ENCODE data around the gene CXCR4.

Gene CXCR4

GRCh38 chr2:136126021-136126420 lies 8.1 kb upstream of the CXCR4 start:
- Histone ChIP-seq H3K27me3 (ENCODE audit: control insufficient read depth, low read length) (peaks cover 11% of the 10 kb centered on the region), H3K9me3 (ENCODE audit: control insufficient read depth, insufficient read depth, low read length) (no peaks in the 10 kb centered on the region), H3K4me2 (ENCODE audit: low read length) (peak overlapping the region; percentile 42)

GRCh38 chr2:136125236-136125635 lies 7.3 kb upstream of the CXCR4 start:
- Histone ChIP-seq H3K4me2 (ENCODE audit: low read length) (peak overlapping the region; percentile 42), H4K20me1 (ENCODE audit: control insufficient read depth, insufficient read depth, low read depth, low read length) (no peaks in the 10 kb centered on the region), H3F3A (ENCODE audit: control insufficient read depth, insufficient read depth) (peaks cover 10% of the 10 kb centered on the region), H3K9me2 (replicated peaks; ENCODE audit: control insufficient read depth, low read length) (no peaks in the 10 kb centered on the region), H3K36me3 (ENCODE audit: control insufficient read depth, low read length) (no peaks in the 10 kb centered on the region), H3K4me3 (ENCODE audit: low read length) (peak overlapping the region; percentile 11; the same call in 1 of the 2 replicates), H3K4me1 (ENCODE audit: control insufficient read depth, low read length) (peaks cover 93% of the 10 kb centered on the region), H3K79me2 (ENCODE audit: control insufficient read depth, low read length) (no peaks in the 10 kb centered on the region), H3K27me3 (ENCODE audit: control insufficient read depth, low read length) (peaks cover 11% of the 10 kb centered on the region), H3K9me3 (ENCODE audit: control insufficient read depth, insufficient read depth, low read length) (no peaks in the 10 kb centered on the region), H3K27ac (ENCODE audit: low read depth, low read length) (no peak overlapping the region)
- TF ChIP-seq EZH2phosphoT487 (IDR thresholded peaks at IDR 0.05; ENCODE audit: borderline replicate concordance, low read length) (no peak), CTCF (IDR thresholded peaks at IDR 0.05; ENCODE audit: low read depth, low read length, poor library complexity, severe bottlenecking) (no peak)

More at GRCh38 chr2:136126021-136126420, 8.1 kb upstream of the CXCR4 start:
- Histone ChIP-seq H3K79me2 (ENCODE audit: control insufficient read depth, low read length) (no peaks in the 10 kb centered on the region), H3K4me3 (ENCODE audit: low read length) (no peak overlapping the region; the same call in 1 of the 2 replicates), H3K9me2 (replicated peaks; ENCODE audit: control insufficient read depth, low read length) (no peaks in the 10 kb centered on the region), H3K4me1 (ENCODE audit: control insufficient read depth, low read length) (peaks cover 93% of the 10 kb centered on the region), H4K20me1 (ENCODE audit: control insufficient read depth, insufficient read depth, low read depth, low read length) (no peaks in the 10 kb centered on the region), H3F3A (ENCODE audit: control insufficient read depth, insufficient read depth) (peaks cover 9% of the 10 kb centered on the region), H3K27ac (ENCODE audit: low read depth, low read length) (no peak overlapping the region), H3K36me3 (ENCODE audit: control insufficient read depth, low read length) (no peaks in the 10 kb centered on the region)
- TF ChIP-seq CTCF (IDR thresholded peaks at IDR 0.05; ENCODE audit: low read depth, low read length, poor library complexity, severe bottlenecking) (no peak), EZH2phosphoT487 (IDR thresholded peaks at IDR 0.05; ENCODE audit: borderline replicate concordance, low read length) (no peak)

- Histone ChIP-seq H3K27ac (ENCODE audit: low read depth, low read length) (no peak overlapping the region), H3K4me3 (ENCODE audit: low read length) (peak overlapping the region; percentile 11; the same call in 1 of the 2 replicates), H3K27me3 (ENCODE audit: control insufficient read depth, low read length) (peaks cover 11% of the 10 kb centered on the region), H3F3A (ENCODE audit: control insufficient read depth, insufficient read depth) (peaks cover 14% of the 10 kb centered on the region), H3K9me3 (ENCODE audit: control insufficient read depth, insufficient read depth, low read length) (no peaks in the 10 kb centered on the region), H3K79me2 (ENCODE audit: control insufficient read depth, low read length) (no peaks in the 10 kb centered on the region), H4K20me1 (ENCODE audit: control insufficient read depth, insufficient read depth, low read depth, low read length) (no peaks in the 10 kb centered on the region), H3K4me2 (ENCODE audit: low read length) (peak overlapping the region; percentile 42), H3K36me3 (ENCODE audit: control insufficient read depth, low read length) (no peaks in the 10 kb centered on the region), H3K9me2 (replicated peaks; ENCODE audit: control insufficient read depth, low read length) (no peaks in the 10 kb centered on the region), H3K4me1 (ENCODE audit: control insufficient read depth, low read length) (peaks cover 93% of the 10 kb centered on the region)
- TF ChIP-seq CTCF (IDR thresholded peaks at IDR 0.05; ENCODE audit: low read depth, low read length, poor library complexity, severe bottlenecking) (no peak), EZH2phosphoT487 (IDR thresholded peaks at IDR 0.05; ENCODE audit: borderline replicate concordance, low read length) (no peak)
Observed at GRCh38 chr2:136124805-136125204, 6.9 kb upstream of the CXCR4 start.

Data from DOHH2 (cell line).